KMS-11 (cell line): Measurements from ENCODE around the gene RASA3.

Source experiments
- H2AFZ ChIP-seq: fragments of 200-600 bp; sonication (generic); 2 replicates; pipeline ENCODE4 v1.6.1; 2016; ENCODE audit warnings: antibody characterized with exemption, mixed run types, low read depth
- H3K27ac ChIP-seq: fragments of 200-600 bp; sonication (generic); 2 replicates; pipeline ENCODE4 v1.6.1; 2016; ENCODE audit warnings: mild to moderate bottlenecking, mixed run types
- H3K27me3 ChIP-seq: fragments of 200-600 bp; sonication (generic); 2 replicates; pipeline ENCODE4 v1.6.1; 2017; ENCODE audit warnings: mild to moderate bottlenecking, low read depth, mixed run types, moderate library complexity; ENCODE audit not compliant: insufficient read depth
- H3K36me3 ChIP-seq: fragments of 200-600 bp; sonication (generic); 2 replicates; pipeline ENCODE4 v1.6.1; 2017; ENCODE audit warnings: mild to moderate bottlenecking, mixed run types; ENCODE audit not compliant: insufficient read depth
- H3K4me1 ChIP-seq: fragments of 200-600 bp; sonication (generic); 2 replicates; pipeline ENCODE4 v1.6.1; 2016; ENCODE audit warnings: mild to moderate bottlenecking, low read depth, mixed run types; ENCODE audit not compliant: poor library complexity, severe bottlenecking
- H3K4me2 ChIP-seq: fragments of 200-600 bp; sonication (generic); 2 replicates; pipeline ENCODE4 v1.7.0; 2016; ENCODE audit warnings: mild to moderate bottlenecking, mixed run types
- H3K4me3 ChIP-seq: fragments of 200-600 bp; sonication (generic); IDR thresholded peaks from 2 replicates; pipeline ENCODE4 v1.6.1; 2017; ENCODE audit warnings: low read depth, low read length, mixed read lengths; ENCODE audit not compliant: insufficient read depth
- H3K79me2 ChIP-seq: fragments of 200-600 bp; sonication (generic); 2 replicates; pipeline ENCODE4 v1.6.1; 2016; ENCODE audit warnings: low read depth, mixed run types; ENCODE audit not compliant: insufficient read depth
- H3K9ac ChIP-seq: fragments of 200-600 bp; sonication (generic); 2 replicates; pipeline ENCODE4 v1.6.1; 2016; ENCODE audit warnings: mild to moderate bottlenecking, mixed run types
- H4K20me1 ChIP-seq: fragments of 200-600 bp; sonication (generic); 2 replicates; pipeline ENCODE4 v1.6.1; 2016; ENCODE audit warnings: mild to moderate bottlenecking, mixed run types; ENCODE audit not compliant: insufficient read depth
- CTCF ChIP-seq: fragments of 200-600 bp; sonication (generic); conservative IDR thresholded peaks from 2 replicates; pipeline ENCODE4 v1.6.1; 2017; ENCODE audit warnings: low read depth, mild to moderate bottlenecking, antibody characterized with exemption, low read length, moderate library complexity, mixed read lengths

The RASA3 gene

GRCh38 chr13:114096031-114096485 lies 36.4 kb downstream of the RASA3 start:
- Histone ChIP-seq H2AFZ (no peak overlapping the region), H3K4me1 (no peaks in the 10 kb centered on the region), H3K9ac (no peak overlapping the region), H3K27me3 (no peaks in the 10 kb centered on the region), H4K20me1 (no peaks in the 10 kb centered on the region), H3K4me3 (no peak overlapping the region), H3K79me2 (no peaks in the 10 kb centered on the region), H3K27ac (no peak overlapping the region), H3K4me2 (no peak overlapping the region), H3K36me3 (no peaks in the 10 kb centered on the region)
- no peak for TF ChIP-seq CTCF

GRCh38 chr13:114095486-114095885 lies 36.9 kb downstream of the RASA3 start:
- Histone ChIP-seq H3K4me2 (no peak overlapping the region), H4K20me1 (no peaks in the 10 kb centered on the region), H3K4me1 (no peaks in the 10 kb centered on the region), H3K9ac (no peak overlapping the region), H3K27me3 (no peaks in the 10 kb centered on the region), H3K4me3 (no peak overlapping the region), H3K27ac (no peak overlapping the region), H2AFZ (no peak overlapping the region), H3K79me2 (no peaks in the 10 kb centered on the region), H3K36me3 (no peaks in the 10 kb centered on the region)
- no peak for TF ChIP-seq CTCF

GRCh38 chr13:114093118-114093517 lies 39.3 kb downstream of the RASA3 start:
- no peak overlapping the region for H3K4me2 ChIP-seq
- H3K4me1 ChIP-seq: no peaks in the 10 kb centered on the region
- H3K79me2 ChIP-seq: no peaks in the 10 kb centered on the region
- no peak for TF ChIP-seq CTCF
- H3K9ac ChIP-seq: no peak overlapping the region
- no peak overlapping the region for H3K27ac ChIP-seq
- no peaks in the 10 kb centered on the region for H4K20me1 ChIP-seq
- no peaks in the 10 kb centered on the region for H3K27me3 ChIP-seq
- H2AFZ ChIP-seq: no peak overlapping the region
- H3K4me3 ChIP-seq: no peak overlapping the region
- H3K36me3 ChIP-seq: no peaks in the 10 kb centered on the region

GRCh38 chr13:114092468-114092867 lies 40.0 kb downstream of the RASA3 start:
- Histone ChIP-seq H3K4me1 (no peaks in the 10 kb centered on the region), H3K27me3 (no peaks in the 10 kb centered on the region), H3K27ac (no peak overlapping the region), H3K4me3 (no peak overlapping the region), H3K4me2 (no peak overlapping the region), H3K36me3 (no peaks in the 10 kb centered on the region), H3K79me2 (no peaks in the 10 kb centered on the region), H2AFZ (no peak overlapping the region), H4K20me1 (no peaks in the 10 kb centered on the region), H3K9ac (no peak overlapping the region)
- TF ChIP-seq CTCF: no peak
